CD4-positive, alpha-beta T cell (primary cell): ENCODE measurements around the gene UPP2. TPM values are rescaled to one million over a fixed set of nuclear protein-coding genes. Genes with fewer than 3 reads are reported as not detected.

ENCODE experiments used
- ATAC-seq: fragments of 200-7000 bp; cut with Tn5 transposase; one replicate; pipeline ENCODE4 v1.10.0; 2022; ENCODE audit warnings: mild to moderate bottlenecking; ENCODE audit not compliant: poor library complexity
- CTCF ChIA-PET: fragments of 350-600 bp; sonication (Branson Sonifier 250); formaldehyde crosslinking; loops from one replicate; lab custom pipeline; 2021; ENCODE audit warnings: antibody characterized with exemption, inconsistent platforms; lab: Charles Lee
- POLR2A ChIA-PET: fragments of 350-600 bp; sonication (Branson Sonifier 250); formaldehyde crosslinking; loops from one replicate; lab custom pipeline; 2021; ENCODE audit warnings: antibody characterized with exemption, inconsistent platforms; lab: Charles Lee
- DNase-seq, 14 experiments: peaks; one replicate each; pipeline ENCODE4 v3.0.0-alpha.2; 2013 to 2020; ENCODE audit warnings: mixed read lengths in 2 of 14
- H3K27ac ChIP-seq, 2 donors: one replicate each; pipeline versions ENCODE4 v1.5.1 to v1.7.0; 2013; ENCODE audit warnings: low read length in 2 of 2, low read depth in 1 of 2, mild to moderate bottlenecking in 1 of 2
- H3K27me3 ChIP-seq, 2 experiments: 1 replicate in 1 of 2; 2 replicates in 1 of 2; pipeline versions ENCODE4 v1.6.1 to v1.7.0; 2013; ENCODE audit warnings: low read length in 2 of 2, control low read depth in 1 of 2, mild to moderate bottlenecking in 1 of 2, moderate library complexity in 1 of 2; ENCODE audit not compliant: insufficient read depth in 2 of 2, control insufficient read depth in 1 of 2
- H3K36me3 ChIP-seq: one replicate; pipeline ENCODE4 v1.6.1; 2013; ENCODE audit warnings: low read length, control low read depth; ENCODE audit not compliant: insufficient read depth
- H3K4me1 ChIP-seq: one replicate; pipeline ENCODE4 v1.6.1; 2013; ENCODE audit warnings: low read length, control low read depth; ENCODE audit not compliant: insufficient read depth
- H3K4me3 ChIP-seq: one replicate; pipeline ENCODE4 v1.5.1; 2013; ENCODE audit warnings: mild to moderate bottlenecking, low read length, moderate library complexity
- H3K9me3 ChIP-seq, 2 experiments: 1 replicate in 1 of 2; 2 replicates in 1 of 2; pipeline versions ENCODE4 v1.6.1 to v1.7.0; 2013; ENCODE audit warnings: low read length in 2 of 2, mild to moderate bottlenecking in 2 of 2, control low read depth in 1 of 2, moderate library complexity in 1 of 2; ENCODE audit not compliant: control insufficient read depth in 1 of 2, insufficient read depth in 1 of 2
- H3K27ac Mint-ChIP-seq: one replicate; pipeline ENCODE4 v1.8.0; 2020; ENCODE audit warnings: mixed read lengths
- H3K27me3 Mint-ChIP-seq: one replicate; pipeline ENCODE4 v1.8.0; 2021; ENCODE audit warnings: mixed read lengths
- H3K36me3 Mint-ChIP-seq: one replicate; pipeline ENCODE4 v1.8.0; 2021; ENCODE audit warnings: low read depth, mixed read lengths
- H3K4me1 Mint-ChIP-seq: one replicate; pipeline ENCODE4 v1.8.0; 2021; ENCODE audit warnings: low read depth, mixed read lengths
- H3K4me3 Mint-ChIP-seq: one replicate; pipeline ENCODE4 v1.8.0; 2020; ENCODE audit warnings: mild to moderate bottlenecking, mixed read lengths
- H3K9me3 Mint-ChIP-seq: one replicate; pipeline ENCODE4 v1.8.0; 2020; ENCODE audit warnings: mixed read lengths
- CTCF ChIP-seq: fragments of 200-600 bp; IDR thresholded peaks from one replicate; pipeline ENCODE4 v1.8.0; 2022; ENCODE audit warnings: antibody characterized with exemption, mild to moderate bottlenecking
- intact Hi-C, 2 experiments: fragments of 100-400 bp; cut with DNase I in 1 of 2; cut with micrococcal nuclease in 1 of 2; formaldehyde crosslinking; loops; one replicate each; pipeline versions ENCODE4 v1.15.1 to v1.9.0; 2023 to 2025; cut with DNase I, micrococcal nuclease
- total RNA-seq, 174 experiments: library from RNA in 2 of 174; stranded (reverse) in 2 of 174; gene quantifications; one replicate each; pipeline ENCODE4 v1.2.3 and lab custom pipeline; 2021 to 2026

Gene UPP2
- total RNA-seq, 2 experiments from 2014 or later, result not detected

- ATAC-seq (no peak), DNase-seq (no peak)
- H3K4me1 Mint-ChIP-seq, result no peaks in the 10 kb centered on the region
- Histone ChIP-seq H3K4me1 (no peaks in the 10 kb centered on the region), H3K27me3 (no peaks in the 10 kb centered on the region), H3K36me3 (no peaks in the 10 kb centered on the region), H3K9me3 (peaks cover 0 to 3% of the 10 kb centered on the region in 2 experiments), H3K27ac (no peak overlapping the region), H3K4me3 (no peak overlapping the region)
- H3K36me3 Mint-ChIP-seq, result no peaks in the 10 kb centered on the region
- H3K4me3 Mint-ChIP-seq, result no peak overlapping the region
- TF ChIP-seq CTCF, result no peak
- H3K27me3 Mint-ChIP-seq, result no peaks in the 10 kb centered on the region
- ChIA-PET CTCF (no interaction called here), POLR2A (no interaction called here)
- intact Hi-C loops, result no loop called here
- no peak overlapping the region for H3K27ac Mint-ChIP-seq
- H3K9me3 Mint-ChIP-seq, result no peaks in the 10 kb centered on the region
Measured at GRCh38 chr2:158095912-158096311, 5.8 kb upstream of the UPP2 start.

- Mint-ChIP-seq H3K36me3 (no peaks in the 10 kb centered on the region), H3K9me3 (no peaks in the 10 kb centered on the region), H3K27ac (no peak overlapping the region), H3K27me3 (no peaks in the 10 kb centered on the region), H3K4me3 (no peak overlapping the region), H3K4me1 (no peaks in the 10 kb centered on the region)
- ChIA-PET POLR2A (no interaction called here), CTCF (no interaction called here)
- intact Hi-C loops, result no loop called here
- H3K4me1 ChIP-seq, result no peaks in the 10 kb centered on the region
- TF ChIP-seq CTCF, result no peak
- H3K27me3 ChIP-seq, result no peaks in the 10 kb centered on the region
- H3K9me3 ChIP-seq, result no peaks in the 10 kb centered on the region
- no peak overlapping the region for H3K27ac ChIP-seq
- no peak overlapping the region for H3K4me3 ChIP-seq
- no peak for DNase-seq
- H3K36me3 ChIP-seq, result no peaks in the 10 kb centered on the region
- ATAC-seq, result no peak
Measured at GRCh38 chr2:158097481-158097880, 4.2 kb upstream of the UPP2 start.

- no peaks in the 10 kb centered on the region for H3K9me3 Mint-ChIP-seq
- H3K36me3 Mint-ChIP-seq, result no peaks in the 10 kb centered on the region
- H3K4me3 ChIP-seq, result no peak overlapping the region
- H3K36me3 ChIP-seq, result no peaks in the 10 kb centered on the region
- H3K9me3 ChIP-seq, result no peaks in the 10 kb centered on the region
- H3K27me3 Mint-ChIP-seq, result no peaks in the 10 kb centered on the region
- no peaks in the 10 kb centered on the region for H3K4me1 Mint-ChIP-seq
- intact Hi-C loops, result no loop called here
- no peaks in the 10 kb centered on the region for H3K4me1 ChIP-seq
- DNase-seq, result no peak
- no peak overlapping the region for H3K27ac Mint-ChIP-seq
- ATAC-seq, result no peak
- H3K27ac ChIP-seq, result no peak overlapping the region
- no peaks in the 10 kb centered on the region for H3K27me3 ChIP-seq
- TF ChIP-seq CTCF, result no peak
- CTCF ChIA-PET, result no interaction called here
- H3K4me3 Mint-ChIP-seq, result no peak overlapping the region
- POLR2A ChIA-PET, result no interaction called here
Measured at GRCh38 chr2:158098178-158098577, 3.5 kb upstream of the UPP2 start.
